PFSK-1 (cell line): ENCODE results near the gene VWA5B1.

ENCODE experiments used
- POLR2AphosphoS5 ChIP-seq: IDR thresholded peaks from 2 replicates; pipeline ENCODE4 v1.6.1; 2012; ENCODE audit warnings: low read depth, mild to moderate bottlenecking, control low read depth, low read length, moderate library complexity
- REST ChIP-seq, 2 experiments: IDR thresholded peaks; 2 replicates each; pipeline versions ENCODE4 v1.6.1 to v1.8.0; 2011 to 2012; ENCODE audit warnings: low read depth in 2 of 2, low read length in 2 of 2, control low read depth in 1 of 2, inconsistent platforms in 1 of 2, mild to moderate bottlenecking in 1 of 2, moderate library complexity in 1 of 2; ENCODE audit not compliant: insufficient read depth in 1 of 2
- SIN3A ChIP-seq: IDR thresholded peaks from 2 replicates; pipeline ENCODE4 v1.6.1; 2012; ENCODE audit warnings: mild to moderate bottlenecking, low read length, moderate library complexity, borderline replicate concordance; ENCODE audit not compliant: insufficient read depth
- TAF1 ChIP-seq: IDR thresholded peaks from 2 replicates; pipeline ENCODE4 v1.6.1; 2012; ENCODE audit warnings: low read length, control low read depth, borderline replicate concordance; ENCODE audit not compliant: insufficient read depth

- no peak for TF ChIP-seq SIN3A
- no peak for TF ChIP-seq REST (IDR thresholded peaks at IDR 0.05; ENCODE audit: insufficient read depth in 1 of 2, low read depth in 2 of 2, low read length in 2 of 2)
- no peak for TF ChIP-seq TAF1
- TF ChIP-seq POLR2AphosphoS5: no peak
Measured at GRCh38 chr1:20284046-20284445, 6.6 kb upstream of the VWA5B1 start.
